Left ventricle myocardium inferior (tissue), 1 donor: Measurements from ENCODE around the gene BCAT1. TPM values are rescaled to one million over a fixed set of nuclear protein-coding genes. Genes with fewer than 3 reads are reported as not detected.
"Not testable (repeated sequence)": the region's sequence is repeated elsewhere in the genome, so short reads cannot be mapped to it uniquely, and the experiment has no call there.

Experiments used
- DNase-seq: peaks from one replicate; pipeline ENCODE4 v3.0.0-alpha.2; 2020
- H3K27ac ChIP-seq: fragments of 200-600 bp; replicated peaks from 2 replicates; pipeline ENCODE4 v1.8.0; 2021
- H3K27me3 ChIP-seq: fragments of 200-600 bp; 2 replicates; pipeline ENCODE4 v1.8.0; 2021; ENCODE audit warnings: low read depth
- H3K36me3 ChIP-seq: fragments of 200-600 bp; 2 replicates; pipeline ENCODE4 v1.8.0; 2021
- H3K4me1 ChIP-seq: fragments of 200-600 bp; 2 replicates; pipeline ENCODE4 v1.8.0; 2021
- H3K4me3 ChIP-seq: fragments of 200-600 bp; 2 replicates; pipeline ENCODE4 v1.8.0; 2021; ENCODE audit warnings: mild to moderate bottlenecking, moderate library complexity
- H3K9me3 ChIP-seq: fragments of 200-600 bp; replicated peaks from 2 replicates; pipeline ENCODE4 v1.8.0; 2021
- CTCF ChIP-seq: fragments of 200-600 bp; IDR thresholded peaks from 2 replicates; pipeline ENCODE4 v1.8.0; 2021; ENCODE audit warnings: antibody characterized with exemption, mild to moderate bottlenecking, borderline replicate concordance
- intact Hi-C: fragments of 100-400 bp; cut with micrococcal nuclease; formaldehyde crosslinking; loops from one replicate; pipeline ENCODE4 v1.11.0; 2022
- total RNA-seq: library from RNA; stranded (reverse); fragmentation: NEBNext Ultra II Directional; extraction: Animal tissue kit (Norgen Biotek cat#: 25700); gene quantifications from one replicate; pipeline ENCODE4 v1.2.1, GENCODE V29; 2021
- donor health status: DM: no; HTN: yes; CAD: no; lungs with severe emphysema.

Gene BCAT1
- total RNA-seq, 1 donor from 2014 or later: 4.3 TPM

GRCh38 chr12:24970177-24970576 lies 21.3 kb upstream of the BCAT1 start:
- Histone ChIP-seq H3K4me3 (no peak overlapping the region), H3K27ac (no peak overlapping the region), H3K36me3 (no peaks in the 10 kb centered on the region), H3K27me3 (no peaks in the 10 kb centered on the region), H3K9me3 (no peaks in the 10 kb centered on the region), H3K4me1 (no peaks in the 10 kb centered on the region)
- intact Hi-C loops: no loop called here
- no peak for DNase-seq
- TF ChIP-seq CTCF: no peak

- DNase-seq: no peak
- H3K4me3 ChIP-seq: no peak overlapping the region
- H3K27me3 ChIP-seq: no peaks in the 10 kb centered on the region
- intact Hi-C loops: no loop called here
- no peaks in the 10 kb centered on the region for H3K4me1 ChIP-seq
- TF ChIP-seq CTCF: no peak
- peaks cover 27% of the 10 kb centered on the region for H3K9me3 ChIP-seq
- no peaks in the 10 kb centered on the region for H3K36me3 ChIP-seq
- H3K27ac ChIP-seq: no peak overlapping the region
Measured at GRCh38 chr12:24966951-24967564, 18.2 kb upstream of the BCAT1 start.

- DNase-seq: no peak
- Histone ChIP-seq H3K4me3 (no peak overlapping the region), H3K27me3 (no peaks in the 10 kb centered on the region), H3K9me3 (peaks cover 32% of the 10 kb centered on the region), H3K4me1 (no peaks in the 10 kb centered on the region), H3K27ac (no peak overlapping the region), H3K36me3 (no peaks in the 10 kb centered on the region)
- no peak for TF ChIP-seq CTCF
- intact Hi-C loops: no loop called here
Measured at GRCh38 chr12:24964342-24964741, 15.4 kb upstream of the BCAT1 start.

GRCh38 chr12:24960222-24960855 lies 11.4 kb upstream of the BCAT1 start:
- H3K4me3 ChIP-seq: no peak overlapping the region
- H3K9me3 ChIP-seq: peaks cover 32% of the 10 kb centered on the region
- H3K27ac ChIP-seq: no peak overlapping the region
- DNase-seq: no peak
- H3K36me3 ChIP-seq: no peaks in the 10 kb centered on the region
- H3K27me3 ChIP-seq: no peaks in the 10 kb centered on the region
- H3K4me1 ChIP-seq: no peaks in the 10 kb centered on the region
- intact Hi-C loops: no loop called here
- TF ChIP-seq CTCF: peak; percentile 36

- H3K27ac ChIP-seq, H3K4me1 ChIP-seq, H3K4me3 ChIP-seq, DNase-seq, intact Hi-C loops, H3K36me3 ChIP-seq, H3K9me3 ChIP-seq: not testable (repeated sequence)
- peaks cover 17% of the 10 kb centered on the region for H3K27me3 ChIP-seq
Measured at GRCh38 chr12:24956351-24956750, 7.5 kb upstream of the BCAT1 start.

GRCh38 chr12:24955853-24956252 lies 7.0 kb upstream of the BCAT1 start:
- Histone ChIP-seq H3K27me3 (peaks cover 20% of the 10 kb centered on the region), H3K4me1 (no peaks in the 10 kb centered on the region), H3K36me3 (no peaks in the 10 kb centered on the region), H3K9me3 (no peaks in the 10 kb centered on the region), H3K4me3 (no peak overlapping the region), H3K27ac (no peak overlapping the region)
- TF ChIP-seq CTCF: no peak
- intact Hi-C loops: no loop called here
- DNase-seq: no peak
